K562 (cell line): ENCODE results near the gene GMPR. TPM values are rescaled to one million over a fixed set of nuclear protein-coding genes. Genes with fewer than 3 reads are reported as not detected.
A peak's percentile ranks its signal among the peaks of the same experiment; 100 is the strongest.

Experiments used
- ARID3A ChIP-seq: IDR thresholded peaks from 2 replicates; pipeline ENCODE4 v1.6.1; 2012; ENCODE audit warnings: low read depth, low read length, improper control_type of control experiment, borderline replicate concordance
- CREB1 ChIP-seq, 2 experiments: sonication (generic) in 1 of 2; formaldehyde crosslinking in 1 of 2; IDR thresholded peaks; 2 replicates each; pipeline versions ENCODE4 v1.6.1 to v1.8.0; 2012 to 2022; ENCODE audit warnings: inconsistent platforms in 1 of 2, mild to moderate bottlenecking in 1 of 2, missing genetic modification reagents in 1 of 2, moderate library complexity in 1 of 2
- CUX1 ChIP-seq: fragments of 200-800 bp; sonication (Bioruptor generic); IDR thresholded peaks from 2 replicates; pipeline ENCODE4 v1.6.1; 2016; ENCODE audit warnings: missing genetic modification characterization, missing compliant biosample characterization
- FOXJ2 ChIP-seq: fragments of 200-800 bp; sonication (Bioruptor generic); IDR thresholded peaks from 2 replicates; pipeline ENCODE4 v1.6.1; 2016; ENCODE audit warnings: missing genetic modification characterization, missing compliant biosample characterization
- MEIS2 ChIP-seq: fragments of 450-650 bp; IDR thresholded peaks from 2 replicates; pipeline ENCODE4 v1.6.1; 2014; ENCODE audit warnings: mild to moderate bottlenecking; ENCODE audit not compliant: partially characterized antibody
- RAD21 ChIP-seq, 2 experiments: fragments of 250-450 bp in 1 of 2; fragments of 450-650 bp in 1 of 2; sonication (Bioruptor Pico) in 1 of 2; formaldehyde crosslinking in 1 of 2; IDR thresholded peaks in 1 of 2; conservative IDR thresholded peaks in 1 of 2; 2 replicates each; pipeline versions ENCODE4 v1.4.0 to v1.8.0; 2020 to 2022; ENCODE audit warnings: mild to moderate bottlenecking in 2 of 2, moderate library complexity in 1 of 2
- REST ChIP-seq, 2 experiments: fragments of 450-650 bp; formaldehyde crosslinking in 1 of 2; IDR thresholded peaks; 2 replicates each; pipeline versions ENCODE4 v1.4.0 to v1.6.1; 2014 to 2020; ENCODE audit warnings: mild to moderate bottlenecking in 2 of 2, borderline replicate concordance in 1 of 2, low read depth in 1 of 2
- ZNF41 ChIP-seq: fragments of 250-450 bp; sonication (Bioruptor Pico); conservative IDR thresholded peaks from 2 replicates; pipeline ENCODE4 v1.4.0; 2020; ENCODE audit warnings: mild to moderate bottlenecking
- ZNF512 ChIP-seq: IDR thresholded peaks from 2 replicates; pipeline ENCODE4 v1.6.1; 2016; ENCODE audit warnings: missing genetic modification characterization, missing compliant biosample characterization
- polyA plus RNA-seq, 8 experiments: library from polyadenylated mRNA; depleted of rRNA in 4 of 8; stranded (reverse) in 5 of 8; unstranded in 3 of 8; fragments of >200 nt; fragmentation: Nextera tagmentation in 2 of 8; fragmentation: Illumina TruSeq in 1 of 8; extraction: Ambion mirVana in 2 of 8; extraction: Trizol in 1 of 8; gene quantifications; 2 replicates each; pipeline versions ENCODE4 v1.2.1 to v1.2.3, GENCODE V29; 2011 to 2014; ENCODE audit warnings: inconsistent platforms in 1 of 8, missing spikeins in 1 of 8
- total RNA-seq, 7 experiments: library from RNA; depleted of rRNA in 6 of 7; stranded (reverse); fragments of >200 nt in 6 of 7; fragmentation: Illumina TruSeq in 2 of 7; extraction: Trizol in 2 of 7; gene quantifications; 2 replicates each; pipeline versions ENCODE4 v1.2.1 to v1.2.3, GENCODE V29; 2011 to 2021; ENCODE audit warnings: low replicate concordance in 1 of 7

The GMPR gene
- total and polyA plus RNA-seq, 9 of the 15 experiments (the other 6 are each of a cell fraction or from before 2014, with no cell fraction given): 34.6 to 83.7 (median 49.8) TPM

- TF ChIP-seq REST (IDR thresholded peaks at IDR 0.05; ENCODE audit: borderline replicate concordance) (peak; percentile 87), REST (CRISPR knock-in tag; IDR thresholded peaks at IDR 0.05; ENCODE audit: low read depth) (no peak), CREB1 (IDR thresholded peaks at IDR 0.05) (no peak), CREB1 (CRISPR knock-in tag; IDR thresholded peaks at IDR 0.05) (no peak), ZNF512 (tag) (no peak), ZNF41 (CRISPR knock-in tag) (no peak), RAD21 (CRISPR knock-in tag; conservative IDR thresholded peaks at IDR 0.05 in 1 of 2, IDR thresholded peaks at IDR 0.05 in 1 of 2) (peak; percentile 97), MEIS2 (no peak), ARID3A (0 out of 2 replicates have a peak, but pooled peaks have one; percentile 8), CUX1 (no peak), FOXJ2 (no peak)
Measured at GRCh38 chr6:16206595-16207037, 31.8 kb upstream of the GMPR start (continued).
